GM21619 (cell line): Measurements from ENCODE around the gene MYEOV.

ENCODE experiments used
- ATAC-seq: cut with Tn5 transposase; IDR thresholded peaks from one replicate; pipeline ENCODE4 v1.9.1; 2021; ENCODE audit not compliant: unreplicated experiment

Gene MYEOV

DNA sequence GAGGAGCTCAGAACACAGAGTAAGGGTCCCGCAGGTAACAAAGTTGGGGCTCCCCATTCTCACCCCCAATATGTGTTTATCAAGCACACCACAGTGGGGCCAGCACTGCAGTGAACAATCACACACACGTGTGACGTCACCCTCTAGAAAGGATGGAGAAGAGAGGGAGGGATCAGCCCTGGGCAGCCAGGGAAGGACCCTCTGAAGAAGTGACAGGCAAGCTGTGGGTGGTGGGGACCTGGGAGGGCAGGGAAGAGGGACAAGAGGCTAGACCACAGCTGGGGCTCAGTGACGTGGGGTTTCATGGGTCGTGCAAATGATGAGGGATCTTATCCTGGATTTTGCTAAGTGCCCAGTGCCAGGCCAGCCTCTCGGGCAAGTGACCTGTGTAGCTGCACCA lies 28.7 kb upstream of the MYEOV start:
- no peak for ATAC-seq

DNA sequence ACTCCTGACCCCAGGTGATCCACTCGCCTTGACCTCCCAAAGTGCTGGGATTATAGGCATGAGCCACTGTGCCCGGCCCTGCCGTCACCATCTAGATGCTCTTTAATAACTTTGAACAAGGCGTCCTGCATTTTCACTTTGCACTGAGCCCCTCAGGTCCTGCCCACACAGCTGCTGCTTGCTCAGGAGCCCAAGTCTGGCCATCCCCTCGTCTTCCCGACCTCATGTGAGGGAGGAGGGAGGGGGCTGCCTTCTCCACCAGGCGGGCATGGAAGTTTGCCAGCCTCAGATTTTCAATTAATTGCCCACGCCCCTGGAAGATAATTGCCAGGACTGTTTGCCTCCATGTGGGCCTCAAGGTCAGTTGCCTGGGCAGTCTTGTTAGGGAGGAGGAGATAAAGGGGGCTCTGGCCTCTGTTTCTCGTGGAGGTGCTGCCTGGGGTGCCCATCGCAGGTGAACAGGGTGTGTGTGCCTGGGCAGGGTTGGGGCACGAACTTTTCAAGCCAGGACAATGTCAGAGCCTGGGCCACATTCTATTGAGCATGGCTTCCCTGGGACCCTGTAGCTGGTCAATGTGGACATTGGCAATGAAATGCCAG lies 27.9 kb upstream of the MYEOV start:
- ATAC-seq: no peak

GRCh38 chr11:69267395-69267805 lies 26.6 kb upstream of the MYEOV start:
- no peak for ATAC-seq

DNA sequence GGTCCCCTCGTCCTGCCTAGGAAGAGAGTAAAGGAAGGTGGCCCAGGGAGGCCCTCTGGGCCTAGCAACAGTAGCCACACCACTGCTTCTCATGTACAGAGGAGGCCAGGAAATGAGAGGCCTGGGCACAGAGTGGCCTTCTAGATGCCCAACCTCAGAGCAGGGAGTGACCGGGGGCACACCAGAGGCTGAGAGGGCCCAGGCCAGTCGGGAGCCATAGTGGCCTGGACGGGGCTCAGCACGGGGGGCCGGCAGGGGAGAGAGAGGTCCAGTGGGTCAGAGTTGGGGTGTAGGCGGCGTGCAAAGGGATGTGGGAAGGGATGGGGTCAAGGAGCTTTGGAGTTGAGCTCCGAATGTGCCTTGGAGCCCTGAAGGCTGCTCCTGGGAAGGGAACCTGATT lies 25.0 kb upstream of the MYEOV start:
- no peak for ATAC-seq

DNA sequence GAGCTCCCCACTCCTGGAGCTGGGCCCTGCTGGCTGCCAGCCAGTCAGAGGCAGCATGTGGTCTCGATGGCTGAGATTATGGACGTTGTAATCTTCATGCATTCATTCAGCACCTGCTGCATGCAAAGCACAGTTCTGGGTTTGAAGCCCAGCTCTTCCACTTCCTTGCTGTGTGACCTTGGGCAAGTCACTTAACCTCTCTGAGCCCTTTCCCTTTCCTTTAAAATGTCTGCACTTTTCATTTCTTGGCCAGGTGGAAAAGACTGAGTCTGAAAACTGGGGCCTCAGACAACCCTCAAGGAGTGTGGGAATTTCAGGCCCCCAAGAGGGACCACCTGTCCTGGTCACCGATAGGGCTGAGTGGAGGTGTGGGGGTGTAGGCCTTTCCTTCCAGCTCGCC lies 24.6 kb upstream of the MYEOV start:
- ATAC-seq: no peak

- ATAC-seq: no peak
Observed at GRCh38 chr11:69269926-69270697, 23.8 kb upstream of the MYEOV start.

DNA sequence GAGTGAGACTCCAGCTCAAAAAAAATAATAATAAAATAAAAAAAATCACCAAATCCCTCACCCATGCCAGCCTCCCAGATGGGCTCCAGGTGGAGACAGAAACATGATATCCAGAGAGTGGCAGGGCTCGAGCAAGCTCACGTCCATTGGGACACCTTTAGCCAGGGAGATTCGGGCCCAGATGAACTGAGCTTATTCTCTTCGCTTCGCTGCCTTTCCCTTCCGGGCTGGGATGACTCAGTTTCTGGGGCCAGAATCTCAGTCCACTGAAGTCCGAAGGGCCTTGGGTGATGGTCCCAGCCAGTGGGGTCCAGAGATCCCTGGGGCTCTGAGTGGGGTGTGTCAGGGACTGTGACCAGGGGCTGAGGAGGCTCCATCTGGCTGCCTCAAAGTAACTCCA lies 23.0 kb upstream of the MYEOV start:
- ATAC-seq: no peak

DNA sequence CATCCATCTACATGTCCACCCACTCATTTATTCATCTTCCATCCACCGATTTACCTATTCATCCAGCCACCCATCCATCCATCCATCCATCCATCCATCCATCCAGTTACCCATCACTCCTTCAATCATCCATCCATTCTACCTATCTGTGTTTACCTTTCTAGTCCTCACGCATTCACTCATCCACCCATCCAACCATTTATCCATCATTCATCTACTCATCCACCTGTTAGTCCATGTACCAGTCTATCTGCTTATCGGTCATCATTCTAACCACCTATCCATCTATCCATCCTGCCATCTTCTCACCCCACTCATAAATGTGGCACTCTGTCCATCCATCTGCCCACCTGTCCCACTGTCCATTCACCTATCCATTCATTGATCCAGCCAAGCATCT lies 21.9 kb upstream of the MYEOV start:
- no peak for ATAC-seq

- ATAC-seq: no peak
Observed at GRCh38 chr11:69272831-69273485, 21.0 kb upstream of the MYEOV start.

- no peak for ATAC-seq
Observed at GRCh38 chr11:69273571-69273970, 20.4 kb upstream of the MYEOV start.

DNA sequence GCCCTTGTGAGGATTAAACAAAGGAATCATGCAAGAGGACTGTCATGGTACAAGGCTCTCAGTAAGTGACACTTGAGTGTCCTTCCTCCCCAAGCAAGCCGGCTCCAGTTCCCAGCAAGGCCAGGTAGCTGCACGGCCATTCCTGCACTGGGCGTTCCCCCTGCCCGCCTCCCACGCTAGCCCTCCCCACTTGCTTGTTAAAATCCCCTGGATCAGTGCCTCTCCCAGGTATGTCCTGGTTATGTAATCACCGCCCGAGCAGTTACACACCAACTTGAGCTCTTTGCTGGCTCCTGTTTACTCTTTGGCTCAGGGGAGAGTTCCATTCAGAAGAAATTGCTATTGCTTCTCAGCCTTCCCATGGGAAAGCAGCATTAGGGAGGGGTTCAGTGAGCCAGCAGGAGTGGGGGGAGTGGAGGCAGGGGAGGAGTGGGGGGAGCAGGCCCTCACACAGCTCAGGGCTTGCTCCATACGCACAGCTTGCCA lies 19.4 kb upstream of the MYEOV start:
- ATAC-seq: no peak

DNA sequence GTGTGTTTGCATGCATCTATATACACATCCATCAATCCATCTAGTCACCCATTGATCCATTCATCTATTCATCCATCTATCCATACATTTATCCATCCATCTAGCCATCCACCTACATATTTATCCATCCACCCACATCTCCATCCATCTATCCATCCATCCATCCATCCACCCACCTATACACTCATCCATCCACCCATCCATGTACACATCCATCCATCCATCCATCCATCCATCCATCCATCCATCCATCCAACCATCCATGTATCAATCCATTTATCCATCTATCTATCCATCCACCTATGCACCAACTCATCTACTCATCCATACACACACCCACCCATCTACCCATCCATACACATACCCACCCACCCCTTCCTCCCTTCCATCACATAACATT lies 18.8 kb upstream of the MYEOV start:
- ATAC-seq: no peak

DNA sequence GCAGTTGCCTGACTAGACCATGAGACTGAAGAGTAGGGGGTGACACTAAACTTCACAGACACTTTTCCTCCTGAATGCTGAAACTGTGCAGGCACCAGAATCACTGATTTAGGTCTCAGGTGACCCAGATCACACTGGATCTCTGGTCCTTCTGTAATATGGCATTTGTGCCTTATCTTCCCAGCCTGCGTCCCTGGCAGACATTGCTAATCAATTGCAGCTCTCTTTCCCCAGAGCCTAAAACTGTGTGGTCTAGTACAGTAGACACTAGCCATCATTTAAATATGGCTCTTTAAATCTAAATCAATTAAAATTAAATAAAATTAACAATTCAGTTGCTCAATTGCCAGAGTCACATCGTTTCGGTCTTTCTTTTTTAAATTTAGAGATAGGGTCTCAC lies 17.8 kb upstream of the MYEOV start:
- no peak for ATAC-seq

GRCh38 chr11:69277074-69277809 lies 16.7 kb upstream of the MYEOV start:
- ATAC-seq: no peak

DNA sequence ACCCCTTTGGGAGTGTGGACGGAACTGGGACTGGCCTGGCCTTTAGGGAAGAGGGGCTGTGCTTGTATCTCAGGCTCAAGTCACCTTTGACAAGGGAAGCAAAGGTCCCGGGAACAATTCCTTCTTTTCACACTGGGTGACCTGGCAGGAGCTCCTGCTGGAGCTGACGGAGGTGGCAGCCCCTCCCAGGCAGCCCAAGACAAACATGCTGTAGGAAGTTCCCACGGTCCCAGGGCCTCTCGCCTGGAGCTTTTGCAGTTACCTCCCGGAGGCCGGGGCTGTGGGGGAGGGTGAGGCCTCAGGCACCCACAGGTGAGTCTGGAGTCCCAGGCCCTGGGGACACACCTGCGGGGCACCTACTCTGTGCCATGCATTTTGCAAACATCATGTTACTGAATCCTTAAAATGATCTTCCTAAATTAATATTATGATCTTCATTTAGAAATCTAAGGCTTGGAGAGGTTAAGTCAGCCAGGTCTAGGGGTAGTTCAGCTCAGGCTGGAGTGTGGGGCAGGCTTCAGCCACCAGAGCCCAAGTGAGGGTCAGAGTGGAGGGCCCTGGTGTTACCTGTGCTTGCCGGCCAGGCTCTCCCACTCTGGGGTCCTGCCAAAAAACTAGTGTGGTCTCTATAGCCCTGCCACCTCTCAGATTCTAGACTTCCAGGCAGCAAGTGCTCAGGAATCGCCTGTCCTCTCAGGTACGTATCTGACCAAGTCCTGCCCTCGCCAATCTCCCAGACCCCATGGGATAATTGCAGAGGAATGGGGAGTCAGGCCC lies 15.7 kb upstream of the MYEOV start:
- no peak for ATAC-seq

GRCh38 chr11:69280451-69280850 lies 13.5 kb upstream of the MYEOV start:
- ATAC-seq: no peak

GRCh38 chr11:69280994-69281393 lies 13.0 kb upstream of the MYEOV start:
- ATAC-seq: no peak

GRCh38 chr11:69283446-69283845 lies 10.5 kb upstream of the MYEOV start:
- no peak for ATAC-seq

DNA sequence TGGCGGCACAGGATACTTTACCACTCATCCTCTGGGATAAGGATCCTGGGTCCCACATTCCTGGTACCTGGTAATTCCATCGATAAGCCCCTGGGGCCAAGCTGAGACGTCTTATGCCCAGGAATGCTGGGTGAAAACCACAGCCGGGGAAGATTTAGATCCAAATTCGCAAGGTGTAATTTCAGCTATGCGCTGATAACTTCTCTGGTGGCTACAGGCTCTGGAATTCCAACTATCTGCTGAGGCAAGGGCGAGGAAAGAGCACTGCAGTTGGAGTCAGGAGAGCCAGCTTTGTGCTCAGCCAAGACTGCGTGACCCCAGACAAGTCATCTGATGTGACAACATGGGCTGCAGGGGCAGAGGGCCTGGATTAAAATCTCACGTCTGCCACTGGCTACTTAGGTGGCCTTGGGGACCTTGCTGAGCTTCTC lies 9.9 kb upstream of the MYEOV start:
- ATAC-seq: no peak

DNA sequence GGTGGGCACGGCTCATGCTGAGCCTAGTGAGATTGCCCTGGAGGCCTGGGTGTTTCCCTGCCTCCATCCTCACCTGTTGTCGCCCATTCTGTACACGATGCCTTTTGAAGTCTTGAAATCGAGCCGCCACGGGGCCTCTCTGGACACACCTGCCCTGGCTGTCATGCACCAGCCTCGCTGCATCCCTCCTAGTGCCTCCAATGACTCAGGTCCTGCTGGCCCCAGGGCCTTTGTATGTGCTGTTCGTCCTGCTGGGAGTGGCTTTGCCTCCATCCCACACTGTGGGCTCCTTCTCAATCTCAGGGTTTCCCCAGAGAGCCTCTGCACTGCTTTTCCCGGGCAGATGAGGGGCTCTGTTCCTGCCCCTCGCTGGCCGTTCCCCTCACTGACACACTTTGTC lies 8.9 kb upstream of the MYEOV start:
- ATAC-seq: no peak

DNA sequence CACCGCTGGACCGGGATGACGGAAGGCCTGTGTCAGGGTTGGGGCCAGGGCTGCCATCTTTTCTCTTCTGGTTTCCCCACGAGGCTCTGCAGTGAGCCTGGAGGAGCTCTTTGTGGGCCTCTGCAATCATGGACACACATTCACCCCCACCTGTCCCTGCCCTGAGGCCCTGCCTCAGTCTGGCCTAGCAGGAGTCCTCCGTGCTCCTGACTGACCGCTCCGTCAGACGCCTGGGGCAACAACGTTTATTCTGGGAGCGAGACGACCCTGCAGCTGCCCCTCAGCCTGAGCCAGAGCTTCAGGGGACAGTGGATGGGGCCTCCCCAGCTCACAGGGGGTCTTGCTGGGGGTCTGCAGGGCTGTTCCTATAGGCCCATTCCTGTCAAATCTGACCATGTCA lies 8.2 kb upstream of the MYEOV start:
- no peak for ATAC-seq
